ENCODE data around the gene IZUMO1.
"Not testable (repeated sequence)": the region's sequence is repeated elsewhere in the genome, so short reads cannot be mapped to it uniquely, and the experiment has no call there.

IZUMO1 gene

GRCh38 chr19:48746738-48747575 is at the start of gene IZUMO1:
Gene IZUMO1, minus strand, starts transcription at chr19:48746909. Its CDS starts 1,050 bp downstream, at chr19:48745859.
- DNase-seq (ENCODE audit: extremely low read depth in 1 of 2, low read depth in 1 of 2): no peak

GRCh38 chr19:48795685-48796070 is 49.0 kb upstream of the IZUMO1 start:
- DNase-seq (ENCODE audit: extremely low read depth in 1 of 2, low read depth in 1 of 2): no peak

- peak; percentile 61 to 71 for DNase-seq (ENCODE audit: extremely low read depth in 1 of 2, low read depth in 1 of 2)
Measured at GRCh38 chr19:48795055-48795684, 48.5 kb upstream of the IZUMO1 start.

- DNase-seq (ENCODE audit: extremely low read depth in 1 of 2, low read depth in 1 of 2): no peak
Measured at GRCh38 chr19:48794291-48794690, 47.6 kb upstream of the IZUMO1 start.

GRCh38 chr19:48793271-48793670 is 46.6 kb upstream of the IZUMO1 start:
- DNase-seq (ENCODE audit: extremely low read depth in 1 of 2, low read depth in 1 of 2): no peak

GRCh38 chr19:48787331-48787730 is 40.6 kb upstream of the IZUMO1 start:
- not testable (repeated sequence) for DNase-seq (ENCODE audit: extremely low read depth in 1 of 2, low read depth in 1 of 2)

- DNase-seq (ENCODE audit: extremely low read depth in 1 of 2, low read depth in 1 of 2): not testable (repeated sequence)
Measured at GRCh38 chr19:48786422-48786821, 39.7 kb upstream of the IZUMO1 start.

- no peak for DNase-seq (ENCODE audit: extremely low read depth in 1 of 2, low read depth in 1 of 2)
Measured at GRCh38 chr19:48784527-48784926, 37.8 kb upstream of the IZUMO1 start.

GRCh38 chr19:48780631-48781391 is 34.1 kb upstream of the IZUMO1 start:
- no peak for DNase-seq (ENCODE audit: extremely low read depth in 1 of 2, low read depth in 1 of 2)

- no peak for DNase-seq (ENCODE audit: extremely low read depth in 1 of 2, low read depth in 1 of 2)
Measured at GRCh38 chr19:48779636-48780035, 32.9 kb upstream of the IZUMO1 start.

- DNase-seq (ENCODE audit: extremely low read depth in 1 of 2, low read depth in 1 of 2): no peak
Measured at GRCh38 chr19:48777720-48778119, 31.0 kb upstream of the IZUMO1 start.

GRCh38 chr19:48777139-48777538 is 30.4 kb upstream of the IZUMO1 start:
- no peak for DNase-seq (ENCODE audit: extremely low read depth in 1 of 2, low read depth in 1 of 2)

- DNase-seq (ENCODE audit: extremely low read depth in 1 of 2, low read depth in 1 of 2): no peak
Measured at GRCh38 chr19:48772503-48772953, 25.8 kb upstream of the IZUMO1 start.

- no peak for DNase-seq (ENCODE audit: extremely low read depth in 1 of 2, low read depth in 1 of 2)
Measured at GRCh38 chr19:48770734-48771472, 24.2 kb upstream of the IZUMO1 start.

- DNase-seq (ENCODE audit: extremely low read depth in 1 of 2, low read depth in 1 of 2): no peak
Measured at GRCh38 chr19:48770266-48770665, 23.6 kb upstream of the IZUMO1 start.

GRCh38 chr19:48768994-48769713 is 22.4 kb upstream of the IZUMO1 start:
- DNase-seq (ENCODE audit: extremely low read depth in 1 of 2, low read depth in 1 of 2): no peak

- not testable (repeated sequence) for DNase-seq (ENCODE audit: extremely low read depth in 1 of 2, low read depth in 1 of 2)
Measured at GRCh38 chr19:48768171-48768753, 21.6 kb upstream of the IZUMO1 start.

- not testable (repeated sequence) for DNase-seq (ENCODE audit: extremely low read depth in 1 of 2, low read depth in 1 of 2)
Measured at GRCh38 chr19:48765816-48766215, 19.1 kb upstream of the IZUMO1 start.

- DNase-seq (ENCODE audit: extremely low read depth in 1 of 2, low read depth in 1 of 2): no peak
Measured at GRCh38 chr19:48760504-48761205, 13.9 kb upstream of the IZUMO1 start.

All from activated CD8-positive, alpha-beta memory T cell treated with anti-CD3 and anti-CD28 coated beads for 1 hour (primary cell).